Stimulated activated CD4-positive, alpha-beta T cell treated with anti-CD3 and anti-CD28 coated beads, Interleukin-12 subunit alpha, Interleukin-12 subunit beta, amount 100 ng/mL, for 48 hours (primary cell): Measurements from ENCODE around the gene SPDEF.

Source experiments
- DNase-seq, 3 donors: peaks; one replicate each; pipeline ENCODE4 v3.0.0-alpha.2; 2020; ENCODE audit warnings: low read depth in 2 of 3, low spot score in 1 of 3

The SPDEF gene

GRCh38 chr6:34515473-34516387 is 40.4 kb downstream of the SPDEF start:
- DNase-seq = no peak

GRCh38 chr6:34514593-34515472 is 41.3 kb downstream of the SPDEF start:
- no peak for DNase-seq

DNA sequence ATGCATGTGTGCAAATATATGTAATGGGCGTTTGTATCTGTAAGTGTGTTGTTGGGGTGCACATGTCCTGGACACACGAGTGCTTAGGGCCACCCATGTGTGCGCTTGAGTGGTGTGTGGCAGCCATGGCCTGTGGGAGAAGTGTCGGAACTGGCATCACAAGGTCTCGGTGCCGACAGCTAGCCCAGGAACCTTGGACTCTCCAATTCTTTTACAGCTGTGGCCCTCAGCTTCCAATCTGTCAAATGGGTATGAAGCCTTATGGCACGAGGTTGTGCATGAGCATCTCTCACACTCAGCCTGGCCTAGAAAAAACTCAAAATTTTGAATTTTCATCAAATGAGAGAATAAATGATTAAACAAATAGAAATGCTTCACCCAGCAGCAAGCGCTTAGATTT is 42.0 kb downstream of the SPDEF start:
- no peak for DNase-seq

- no peak for DNase-seq
Measured at GRCh38 chr6:34513646-34514045, 42.5 kb downstream of the SPDEF start.

DNA sequence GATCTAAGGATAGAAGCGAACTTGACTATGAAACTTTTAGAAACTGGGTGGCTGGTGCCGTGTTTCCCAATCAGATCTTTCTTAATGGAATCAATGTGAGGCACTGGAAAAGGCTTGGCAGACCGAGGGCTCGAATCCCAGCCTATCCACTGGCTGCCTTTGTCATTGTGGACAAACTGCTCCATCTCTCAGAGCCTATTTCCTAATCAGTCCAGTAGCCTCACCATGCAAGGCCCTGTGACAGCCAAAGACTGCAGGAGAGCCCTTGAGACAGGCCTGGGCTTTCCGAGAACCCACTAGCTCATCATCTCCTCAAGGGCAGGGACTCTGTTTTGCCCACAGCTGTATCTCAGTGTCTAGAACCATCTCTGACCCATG is 43.4 kb downstream of the SPDEF start:
- DNase-seq = no peak

DNA sequence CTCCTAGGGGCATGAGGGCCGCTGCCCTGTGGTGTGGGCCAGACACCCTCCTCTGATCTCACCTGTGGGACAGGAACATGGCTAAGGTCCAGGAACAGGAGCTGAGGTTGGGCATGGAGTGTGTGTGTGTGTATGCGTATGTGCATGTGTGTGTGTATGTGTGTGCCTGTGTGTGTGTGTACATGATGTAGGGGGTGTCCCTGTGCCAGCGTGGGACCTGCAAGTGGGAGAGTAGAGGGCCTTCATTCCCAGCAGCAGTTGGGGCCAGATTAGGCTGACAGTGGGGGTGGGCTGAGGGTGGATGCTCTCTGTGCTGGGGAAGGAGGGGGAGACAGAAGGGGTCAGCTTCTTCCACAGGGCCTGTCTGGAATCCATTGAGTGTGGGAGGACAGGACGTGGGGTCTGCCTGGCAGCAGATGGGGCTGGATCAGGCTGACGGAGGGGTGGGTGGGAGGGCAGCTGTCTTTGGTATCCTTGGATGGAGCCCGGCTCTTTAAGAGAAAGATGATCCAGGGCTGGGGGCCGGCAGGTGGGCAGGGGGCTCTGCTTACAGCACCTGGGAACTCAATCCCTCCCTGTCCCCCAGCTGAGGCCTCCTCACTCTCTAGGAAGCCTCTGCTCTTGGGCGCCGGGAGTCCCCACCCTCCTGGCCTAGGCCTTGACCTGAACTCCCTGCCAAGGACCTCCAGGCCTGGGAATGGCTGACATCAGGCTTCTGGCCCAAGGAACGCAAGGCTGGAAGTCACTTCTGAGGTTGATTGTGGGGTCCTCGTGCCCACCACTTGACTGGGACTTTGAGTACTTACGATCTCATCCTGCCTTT is 44.0 kb downstream of the SPDEF start:
- DNase-seq = no peak

DNA sequence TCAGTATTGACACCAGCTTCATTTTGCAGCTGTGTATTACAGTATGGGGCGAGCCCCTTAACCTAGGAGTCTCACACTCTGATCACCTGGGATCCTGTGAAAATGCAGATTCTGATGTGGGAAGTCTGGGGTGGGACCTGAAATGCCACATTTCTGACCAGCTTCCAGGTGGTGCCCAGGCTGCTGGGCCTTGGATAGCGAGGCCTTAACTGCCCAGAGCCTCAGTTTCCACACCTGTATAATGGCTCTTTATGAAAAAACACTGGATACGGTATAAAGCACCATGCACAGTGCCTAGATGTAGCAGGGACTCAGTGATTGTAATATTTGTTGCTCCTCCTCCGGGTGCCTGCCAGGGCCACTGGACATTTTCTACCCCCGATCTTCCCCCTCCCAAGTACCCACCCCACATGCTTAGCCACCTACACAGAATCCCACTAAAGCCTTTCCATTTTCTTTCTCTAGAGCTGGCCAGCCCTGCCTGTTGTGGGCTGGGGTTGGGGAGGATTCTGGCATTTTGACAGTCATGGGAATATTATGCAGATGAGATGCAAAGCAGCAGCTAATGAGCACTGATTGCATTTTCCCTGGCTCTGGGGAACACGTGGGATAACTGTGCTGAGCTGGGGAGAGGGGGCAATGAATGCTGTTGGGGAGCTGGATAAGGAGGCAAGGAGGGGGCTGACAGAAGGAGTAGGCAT is 44.8 kb downstream of the SPDEF start:
- no peak for DNase-seq

DNA sequence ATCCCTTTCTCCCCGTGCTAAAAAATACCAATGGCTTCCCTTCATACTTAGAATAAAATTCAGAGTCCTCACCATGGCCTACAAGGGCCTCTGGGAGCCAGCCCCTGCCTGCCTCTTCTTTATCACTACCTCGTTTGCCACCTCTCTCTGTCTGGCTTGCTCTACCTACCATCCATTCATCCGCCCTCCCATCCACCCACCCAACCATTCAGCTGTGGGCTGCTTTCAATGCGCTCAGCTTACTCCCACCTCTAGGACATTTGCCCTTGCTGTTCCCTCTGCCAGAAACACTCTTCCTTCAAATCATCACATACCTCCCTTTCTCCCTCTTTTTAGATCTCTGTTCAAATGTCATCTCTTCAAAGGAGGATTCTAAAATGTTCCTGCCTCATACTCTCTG is 45.8 kb downstream of the SPDEF start:
- DNase-seq = no peak

DNA sequence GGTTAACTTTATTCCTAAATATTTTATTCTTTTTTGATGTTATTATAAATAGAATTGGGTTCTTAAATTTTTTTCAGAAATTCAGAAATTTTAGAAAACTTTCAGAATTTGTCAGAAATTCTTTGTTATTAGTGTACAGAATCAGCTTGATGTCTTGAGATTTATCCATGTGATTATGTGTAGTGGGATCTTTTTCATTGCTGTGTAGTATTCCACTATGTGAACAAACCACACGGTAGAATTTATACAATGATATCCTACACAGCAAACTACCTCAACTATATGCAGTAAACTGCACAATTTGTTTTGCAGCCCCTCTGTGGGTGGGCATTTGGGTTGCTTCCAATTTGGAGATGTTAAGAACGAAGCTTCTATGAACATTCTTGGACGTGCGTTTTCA is 46.3 kb downstream of the SPDEF start:
- DNase-seq = no peak

- no peak for DNase-seq
Measured at GRCh38 chr6:34508425-34508824, 47.7 kb downstream of the SPDEF start.

- DNase-seq = no peak
Measured at GRCh38 chr6:34506718-34507117, 49.4 kb downstream of the SPDEF start.

- no peak for DNase-seq
Measured at GRCh38 chr6:34497411-34497810, 58.7 kb downstream of the SPDEF start.

DNA sequence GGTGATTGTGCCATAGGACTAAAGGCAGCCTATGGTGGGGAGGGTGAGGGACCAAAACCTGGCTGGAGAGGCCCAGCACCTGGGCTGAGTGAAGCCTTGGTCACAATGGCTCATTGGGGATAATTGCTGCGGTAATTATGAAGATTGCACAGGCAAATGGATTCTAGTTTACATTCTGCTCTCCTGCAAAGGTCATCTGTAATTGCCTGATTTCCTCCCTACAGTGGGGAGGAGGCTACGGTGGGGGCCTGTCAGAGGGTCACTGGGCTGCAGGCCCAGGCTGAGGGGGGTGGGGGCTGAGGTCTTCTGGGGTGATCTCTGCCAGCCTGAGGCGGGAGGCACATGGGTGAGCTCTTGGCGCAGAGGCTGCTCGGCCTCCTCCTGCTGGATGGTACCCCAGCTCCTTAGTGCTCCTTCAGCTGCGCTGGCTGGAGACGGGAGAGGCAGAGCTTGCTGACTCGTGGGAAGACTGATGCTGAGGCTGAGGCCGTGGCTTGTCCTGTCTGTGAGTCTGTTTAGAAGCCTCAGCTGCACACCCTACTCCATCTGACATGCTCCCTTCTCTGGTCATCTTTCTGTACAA is 59.9 kb downstream of the SPDEF start:
- DNase-seq = no peak

GRCh38 chr6:34494973-34495372 is 61.2 kb downstream of the SPDEF start:
- DNase-seq = no peak

GRCh38 chr6:34493344-34493743 is 62.8 kb downstream of the SPDEF start:
- no peak for DNase-seq

- DNase-seq = no peak
Measured at GRCh38 chr6:34491091-34491430, 65.1 kb downstream of the SPDEF start.

DNA sequence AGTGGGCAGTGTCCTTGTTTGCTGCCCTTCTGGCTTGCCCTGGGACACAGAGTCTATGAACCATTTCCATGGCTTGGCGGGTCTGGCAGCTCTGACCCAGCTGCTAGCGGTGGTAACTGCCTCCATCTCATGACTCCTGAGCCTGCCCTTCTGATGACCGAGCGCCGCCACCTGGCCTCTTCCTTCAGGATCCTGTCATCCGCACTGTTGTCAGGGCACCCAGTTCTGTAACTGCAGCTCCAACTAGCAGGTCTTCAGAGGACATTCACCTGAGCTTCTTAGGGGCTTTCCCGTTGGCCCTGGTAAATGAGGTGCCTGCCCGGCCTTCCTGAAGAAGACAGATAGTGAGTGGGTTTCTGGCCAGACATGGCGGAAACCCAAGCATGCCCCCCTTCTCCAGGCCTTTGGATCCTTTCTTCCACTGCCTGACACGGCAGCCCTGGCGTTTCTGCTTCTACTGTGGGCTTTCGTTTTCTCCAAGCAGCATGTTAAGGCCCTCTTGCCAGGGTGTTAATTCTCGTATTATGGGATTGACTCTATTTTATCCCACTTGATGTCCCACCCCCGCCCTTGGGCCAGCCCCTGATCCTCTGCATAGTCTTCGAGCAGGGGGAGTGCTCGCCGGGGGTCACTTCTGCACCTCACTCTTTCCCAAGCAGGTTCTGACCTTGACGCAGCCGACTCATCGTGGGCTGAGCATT is 65.6 kb downstream of the SPDEF start:
- DNase-seq = no peak

- no peak for DNase-seq
Measured at GRCh38 chr6:34489207-34489805, 66.8 kb downstream of the SPDEF start.
